HS-5 (cell line): ENCODE measurements around the gene PPP1R9B.

Source experiments
- DNase-seq: peaks from one replicate; pipeline ENCODE4 v3.0.0-alpha.2; 2012; ENCODE audit warnings: low read depth

Gene PPP1R9B

DNA sequence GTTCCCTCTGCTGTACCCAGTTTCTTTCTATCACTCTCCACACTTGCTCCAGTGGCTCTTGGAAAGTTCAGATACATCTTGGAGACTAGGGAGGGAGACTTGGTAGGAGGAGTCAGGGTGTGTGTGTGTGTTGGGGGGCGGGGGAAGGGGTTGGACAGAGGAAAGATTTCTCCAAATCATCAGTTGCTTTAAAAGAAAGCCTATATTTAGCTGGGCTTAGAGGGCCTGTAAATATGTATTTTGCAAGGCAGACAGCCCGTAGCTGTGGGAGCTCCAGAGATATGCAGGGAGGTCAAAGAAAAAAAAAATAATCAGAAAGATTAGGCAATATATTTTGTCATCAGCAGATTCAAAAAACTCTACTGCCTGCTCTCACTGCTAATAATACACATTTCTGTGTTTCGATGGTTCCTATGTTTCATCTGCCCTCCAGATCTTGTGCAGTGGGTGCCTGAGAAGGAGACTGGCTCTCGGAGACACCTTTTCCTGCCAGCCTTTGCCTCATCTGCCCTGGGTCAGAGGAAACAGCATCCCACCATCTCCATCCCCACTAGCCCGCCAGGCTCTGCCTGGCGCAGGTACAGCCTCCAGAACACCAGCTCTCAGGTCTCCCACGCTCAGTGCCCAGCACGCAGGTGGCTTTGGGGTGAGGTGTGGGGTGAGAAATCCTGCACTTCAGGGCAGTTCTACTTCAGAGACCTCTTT lies 4.8 kb upstream of the PPP1R9B start:
- DNase-seq: no peak

DNA sequence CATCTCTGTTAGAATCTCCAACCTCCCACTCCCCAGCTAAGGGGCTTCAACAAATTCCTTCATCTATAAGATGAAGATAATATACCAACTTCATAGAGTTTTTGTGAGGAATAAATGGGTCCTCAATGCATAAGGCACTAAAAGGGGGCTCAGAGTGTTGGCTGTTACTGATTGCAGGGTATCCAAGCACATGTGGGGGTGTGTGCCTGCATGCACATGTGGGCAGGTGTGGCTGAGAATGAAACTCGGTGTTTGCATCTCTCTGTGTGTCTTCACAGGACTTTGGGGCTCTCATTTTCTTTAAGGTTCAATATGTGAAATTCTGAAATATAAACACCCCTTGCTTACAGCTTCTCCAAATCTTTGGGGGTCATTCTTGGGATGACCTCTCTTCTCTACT lies 4.1 kb upstream of the PPP1R9B start:
- DNase-seq: no peak

DNA sequence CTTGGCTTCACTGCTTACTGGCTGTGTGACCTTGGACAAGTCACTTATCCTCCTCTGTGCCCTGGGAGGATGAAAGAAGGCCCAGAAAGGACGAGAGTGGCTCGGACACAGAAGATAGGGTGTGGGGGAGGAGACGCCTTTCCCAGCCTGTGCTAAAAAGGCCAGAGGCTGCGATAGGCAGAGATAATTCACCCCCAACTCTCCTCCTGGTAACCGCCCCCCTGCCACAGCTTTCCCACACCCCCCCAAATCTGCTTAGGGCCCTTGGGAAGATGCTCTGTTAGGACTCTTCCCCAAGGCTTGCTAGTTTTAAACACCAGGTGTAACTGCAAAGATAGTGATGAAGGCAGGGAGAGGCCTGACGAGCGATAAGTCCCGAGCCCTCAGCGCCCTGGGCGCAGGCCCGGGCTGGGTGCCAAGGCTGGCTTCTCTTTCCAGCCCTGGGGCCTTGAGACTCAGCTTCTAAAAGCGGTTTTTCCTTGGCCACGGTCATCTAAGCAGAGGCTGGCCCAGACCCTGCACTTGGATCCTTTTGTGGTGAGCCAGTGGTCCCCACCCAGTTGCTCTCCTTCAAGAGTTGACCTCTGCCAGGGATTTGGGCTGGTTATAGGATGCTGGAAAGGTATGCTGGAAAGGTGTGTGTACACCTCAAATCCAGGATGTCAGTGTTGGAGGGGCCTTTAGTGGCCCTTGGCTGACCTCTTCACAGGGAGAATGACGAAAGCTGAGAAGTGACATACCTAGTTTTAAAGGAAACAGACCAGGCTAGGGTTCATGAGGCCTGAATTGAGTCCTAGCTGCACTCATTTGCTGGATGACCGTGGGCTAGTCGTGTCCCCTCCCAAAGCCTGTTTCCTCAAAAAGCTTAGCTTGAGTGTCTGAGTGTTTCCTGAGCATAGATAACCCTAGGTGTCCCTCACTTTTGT lies 3.4 kb upstream of the PPP1R9B start:
- no peak for DNase-seq

DNA sequence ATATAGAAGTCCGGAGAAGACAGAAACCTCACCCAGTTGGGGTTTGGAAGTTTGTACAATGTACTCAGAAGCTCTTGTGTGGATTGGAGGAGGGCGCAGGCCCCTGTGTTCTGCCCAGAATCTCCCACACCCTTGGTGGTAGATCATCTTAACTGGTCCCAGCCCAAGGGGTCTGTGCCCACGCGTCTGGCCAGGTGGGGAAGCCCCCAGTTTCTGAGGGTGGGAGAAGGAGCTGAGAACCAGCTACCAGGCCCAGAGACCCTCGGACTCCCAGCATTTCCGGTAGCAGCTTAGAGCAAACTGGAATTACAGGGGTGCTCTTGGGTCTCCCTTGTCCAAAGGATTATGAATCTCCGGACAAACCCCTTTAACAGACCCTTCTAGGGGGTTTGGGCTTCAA lies 2.3 kb upstream of the PPP1R9B start:
- no peak for DNase-seq

DNA sequence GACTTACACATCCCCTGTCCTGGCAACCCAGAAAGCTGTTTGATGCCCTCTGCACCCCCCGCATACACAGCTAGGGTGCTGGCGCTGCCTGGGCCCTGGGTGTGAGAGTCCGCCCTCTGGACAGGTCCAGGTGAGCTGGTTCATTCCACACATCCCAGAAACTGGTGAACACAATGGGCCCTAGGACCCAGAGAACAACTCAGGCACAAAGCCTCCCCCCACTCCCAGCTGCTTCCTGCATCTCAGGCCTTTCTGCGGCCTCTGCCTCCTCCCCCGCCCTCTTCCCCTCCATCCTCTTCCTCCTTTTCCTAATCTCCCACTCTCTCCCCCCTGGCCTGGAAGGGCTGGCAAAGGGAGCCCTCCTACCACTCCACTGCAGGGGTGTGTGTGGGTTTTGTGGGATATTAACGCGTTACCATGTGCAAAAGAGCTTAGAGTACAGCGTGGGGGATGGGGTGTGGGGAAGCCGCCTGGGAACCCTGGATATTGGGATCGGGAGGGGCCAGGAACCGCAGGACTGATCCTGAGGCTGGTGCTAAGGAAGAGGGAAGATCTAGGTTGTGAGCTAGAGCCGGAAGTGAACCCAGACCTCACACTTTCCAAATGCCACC lies 1.6 kb upstream of the PPP1R9B start:
- DNase-seq: peak; percentile 78

DNA sequence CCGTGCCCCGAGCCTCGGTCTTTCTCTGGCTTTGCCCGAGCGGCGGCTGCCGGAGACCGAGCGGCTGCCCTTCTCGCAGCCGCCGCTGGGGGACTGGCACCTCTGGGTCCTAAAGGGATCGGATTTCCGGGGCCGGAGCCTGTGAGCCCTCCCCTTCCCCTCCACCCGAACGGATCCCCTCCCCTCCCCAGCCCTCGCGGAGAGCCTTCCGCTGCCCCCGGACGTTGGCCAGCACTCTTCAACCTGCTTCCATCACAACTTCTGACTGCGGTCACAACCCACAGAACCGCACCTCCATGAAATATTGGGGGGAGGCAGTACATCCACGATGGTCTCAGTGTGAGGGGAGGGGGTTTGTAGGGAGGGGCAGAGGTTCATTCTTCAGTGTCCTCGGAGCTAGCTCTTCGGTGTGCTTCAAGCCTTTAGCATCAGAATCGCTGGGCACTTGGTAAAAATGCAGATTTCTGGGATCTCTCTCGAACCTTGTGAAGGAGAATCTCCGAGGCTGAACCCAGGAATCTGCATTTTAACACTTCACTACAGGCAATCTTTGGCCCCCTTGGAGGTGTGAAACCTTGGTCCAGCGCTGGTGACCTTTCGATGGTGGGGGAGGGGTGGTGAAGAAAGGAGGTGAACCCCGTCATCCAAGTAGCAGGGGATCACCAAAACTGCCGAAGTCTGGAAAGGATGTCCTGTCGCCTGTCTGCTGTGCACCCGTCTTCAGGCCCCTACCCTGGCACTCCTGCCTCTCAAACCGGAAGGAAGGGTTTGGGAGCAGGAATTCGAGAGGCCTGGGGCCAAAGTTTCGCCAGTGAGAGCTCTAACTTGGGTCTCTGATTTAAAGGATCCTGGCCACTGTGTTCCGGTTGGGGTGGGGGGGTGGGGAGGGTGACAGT lies 812 bp upstream of the PPP1R9B start:
- peak; percentile 71 for DNase-seq

DNA sequence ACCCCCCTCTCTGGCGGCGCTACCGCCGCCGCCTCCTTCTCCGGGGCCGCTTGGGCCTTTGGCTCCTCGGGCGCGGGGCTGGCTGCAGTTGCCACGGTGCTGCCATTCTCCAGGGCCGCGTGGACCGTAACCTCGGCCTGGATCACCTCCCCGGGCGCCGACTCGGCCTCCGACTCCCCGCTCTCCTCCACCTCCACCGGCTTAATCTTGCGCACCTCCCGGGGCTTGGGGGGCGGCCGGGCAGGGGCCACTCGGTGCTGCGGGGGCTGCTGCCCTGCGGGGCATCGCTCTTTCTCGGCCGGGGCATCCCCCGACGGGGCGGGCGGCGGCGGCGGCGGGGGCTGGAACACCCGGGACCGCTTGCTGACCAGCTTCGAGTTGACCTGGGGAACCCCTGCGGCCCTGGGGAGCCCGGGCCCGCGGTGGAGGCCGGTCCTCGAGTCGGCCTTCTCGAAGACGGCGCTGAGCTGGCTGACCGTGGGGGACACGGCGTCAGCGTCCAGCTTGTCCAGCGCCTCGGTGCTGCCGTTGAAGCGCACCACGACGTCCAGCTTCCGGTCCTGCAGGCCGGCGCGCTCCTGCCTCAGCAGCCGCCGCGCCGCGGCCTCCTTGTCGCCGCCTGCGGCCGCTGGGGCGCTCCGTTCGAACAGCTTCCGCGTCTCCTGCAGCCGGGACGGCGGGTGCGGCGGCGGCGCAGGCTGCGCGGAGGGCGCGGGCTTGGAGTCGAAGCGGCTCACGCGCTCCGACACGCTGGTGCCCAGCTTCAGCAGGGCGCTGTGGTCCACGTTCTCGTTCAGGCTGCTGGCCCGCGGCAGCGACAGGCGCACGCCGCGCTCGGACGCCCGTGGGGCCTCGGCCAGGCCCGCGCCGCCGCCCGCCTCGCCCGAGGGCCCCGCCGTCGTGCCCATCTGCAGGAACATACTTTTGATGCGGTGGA lies 792 bp downstream of the PPP1R9B start:
- DNase-seq: no peak

DNA sequence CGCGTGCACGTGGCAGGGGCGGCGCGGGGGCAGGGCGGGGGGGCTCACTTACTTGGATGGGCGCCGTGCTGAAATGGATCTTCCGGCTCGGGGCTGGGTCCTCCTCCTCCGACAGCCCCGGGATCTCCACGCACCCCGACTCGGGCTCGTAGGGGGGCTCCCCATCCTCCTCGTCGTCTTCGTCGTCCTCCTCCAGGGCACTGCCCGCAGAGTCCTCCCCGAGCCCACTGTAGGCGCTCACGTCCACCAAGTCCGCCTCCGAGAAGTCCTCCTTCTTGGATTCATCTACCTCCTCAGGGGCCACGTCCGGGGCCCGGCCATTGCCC lies 1.4 kb downstream of the PPP1R9B start:
- no peak for DNase-seq

DNA sequence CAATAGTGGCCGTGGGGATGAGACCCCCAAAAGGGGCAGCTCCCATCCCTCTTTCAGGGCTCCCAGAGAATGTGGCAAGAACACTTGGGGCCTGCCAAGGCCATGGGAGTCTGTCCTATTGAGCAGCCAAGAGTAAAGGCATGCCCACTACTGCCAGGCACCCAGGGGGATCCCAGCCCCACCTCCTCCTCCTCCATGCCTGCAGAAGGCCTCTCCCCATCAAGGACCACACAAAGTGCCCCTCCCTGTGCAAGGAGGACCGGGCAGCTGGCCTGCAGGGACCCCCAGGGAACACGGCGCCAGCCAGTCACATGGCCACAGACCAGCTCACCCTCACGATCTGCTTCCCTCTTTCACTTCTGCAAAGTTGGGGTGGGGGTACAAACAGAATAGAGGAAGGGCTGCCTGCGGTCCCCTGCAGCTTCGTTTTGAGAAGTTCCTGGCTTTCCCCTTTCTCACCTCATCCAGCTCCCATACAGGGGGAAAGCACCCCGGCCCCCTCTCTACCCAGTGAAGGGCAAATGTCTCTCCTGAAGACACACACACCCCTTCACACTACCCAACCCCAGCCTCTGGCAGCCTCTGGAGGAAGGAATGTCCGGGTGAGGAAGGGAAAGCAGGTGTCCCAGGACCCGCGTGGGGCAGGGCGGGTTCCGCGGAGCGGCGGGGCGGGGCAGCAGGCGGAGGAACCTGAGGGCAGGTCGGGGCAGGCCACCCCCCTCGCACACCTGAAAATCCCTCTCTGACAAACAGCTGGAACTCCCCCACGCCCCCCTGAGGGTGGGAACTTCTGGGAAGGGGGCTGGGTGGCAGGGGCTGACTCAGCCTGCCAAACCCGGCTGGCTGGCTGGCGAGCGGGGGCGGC lies 2.0 kb downstream of the PPP1R9B start:
- DNase-seq: no peak

DNA sequence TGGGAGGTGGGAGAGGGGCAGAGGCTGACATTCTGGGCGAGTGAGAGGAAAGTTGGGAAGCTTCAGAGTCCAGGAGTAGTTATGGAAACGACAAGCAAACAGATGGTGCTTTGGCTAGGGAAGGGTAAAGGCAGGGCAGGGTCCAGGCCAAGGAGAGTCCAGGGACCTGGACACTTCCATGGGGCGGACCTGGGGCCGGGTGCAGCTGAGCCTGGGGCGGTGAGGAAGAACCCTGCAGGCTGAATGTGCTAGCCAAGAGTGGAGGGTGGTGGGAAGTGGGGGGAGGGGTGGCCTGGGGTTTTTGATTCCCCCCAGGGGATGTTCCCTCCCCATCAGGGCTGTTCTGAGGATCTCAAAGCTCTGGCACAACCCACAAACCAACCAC lies 2.6 kb downstream of the PPP1R9B start:
- no peak for DNase-seq

DNA sequence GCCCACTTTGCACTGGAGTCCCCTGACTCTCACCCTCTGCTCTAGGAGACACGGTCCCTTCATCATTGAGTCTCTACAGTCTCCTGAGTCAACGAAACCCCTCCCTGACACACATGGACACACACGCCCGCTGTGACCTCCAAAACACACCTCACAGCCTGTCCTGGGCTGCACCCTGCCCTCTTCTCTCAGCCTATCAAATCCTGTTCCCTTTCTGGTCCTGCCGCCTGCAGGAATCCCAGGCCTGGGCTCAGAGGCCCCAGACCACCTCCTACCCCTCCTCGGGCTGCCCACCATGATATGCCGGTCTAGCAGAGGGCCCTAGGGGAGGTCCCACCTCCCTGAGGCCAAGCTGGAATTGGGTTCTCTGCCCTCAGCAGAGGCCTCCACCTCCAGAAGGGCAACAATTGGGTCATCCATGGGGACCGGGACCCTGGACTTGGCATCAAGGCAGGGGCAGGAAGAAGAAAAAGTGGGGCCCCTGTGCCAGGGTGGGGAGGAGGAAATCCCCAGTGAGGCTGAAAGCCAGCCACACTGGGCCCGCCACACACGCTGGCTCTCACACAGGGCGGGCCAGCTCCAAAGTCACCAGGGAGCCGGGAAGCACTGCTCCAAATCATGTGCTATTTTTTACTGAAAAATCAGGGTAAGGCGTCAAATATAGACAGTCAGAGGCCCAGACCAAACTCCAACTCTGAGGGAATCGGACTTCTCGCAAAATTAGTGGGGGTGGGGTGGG lies 3.4 kb downstream of the PPP1R9B start:
- no peak for DNase-seq

DNA sequence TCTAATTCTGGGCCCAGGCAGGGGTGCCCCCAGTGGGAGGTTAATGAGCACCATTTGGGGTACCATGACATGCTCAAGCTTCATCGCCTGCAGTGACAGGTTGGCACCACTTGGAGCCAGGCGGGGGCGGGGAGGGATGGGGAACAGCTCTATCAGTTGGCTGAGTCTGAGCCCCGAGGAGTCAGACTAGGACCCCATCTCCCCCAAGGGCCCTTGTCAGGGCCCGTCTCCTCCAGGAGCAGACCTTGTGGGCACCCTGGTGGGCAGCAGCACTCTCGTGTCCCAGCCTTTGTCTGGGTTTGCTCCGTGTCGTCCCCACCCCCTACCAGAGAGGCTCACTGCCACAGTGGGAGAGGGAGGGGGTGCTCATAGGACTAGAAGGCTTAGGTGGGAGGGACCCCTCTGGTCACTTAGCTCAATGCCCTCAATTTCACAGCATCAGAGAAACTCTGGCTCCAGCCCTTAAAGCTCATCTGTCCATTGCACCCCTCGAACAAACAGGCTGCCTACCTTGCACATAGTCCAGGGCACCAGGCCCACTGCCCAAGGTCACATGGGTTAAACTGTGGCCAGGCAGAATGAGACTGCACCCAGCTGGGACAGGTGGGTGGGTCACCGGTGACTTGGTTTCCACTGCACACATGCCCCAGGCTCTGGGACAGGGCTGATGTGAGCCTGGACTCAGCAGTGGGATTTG lies 4.1 kb downstream of the PPP1R9B start:
- no peak for DNase-seq

DNA sequence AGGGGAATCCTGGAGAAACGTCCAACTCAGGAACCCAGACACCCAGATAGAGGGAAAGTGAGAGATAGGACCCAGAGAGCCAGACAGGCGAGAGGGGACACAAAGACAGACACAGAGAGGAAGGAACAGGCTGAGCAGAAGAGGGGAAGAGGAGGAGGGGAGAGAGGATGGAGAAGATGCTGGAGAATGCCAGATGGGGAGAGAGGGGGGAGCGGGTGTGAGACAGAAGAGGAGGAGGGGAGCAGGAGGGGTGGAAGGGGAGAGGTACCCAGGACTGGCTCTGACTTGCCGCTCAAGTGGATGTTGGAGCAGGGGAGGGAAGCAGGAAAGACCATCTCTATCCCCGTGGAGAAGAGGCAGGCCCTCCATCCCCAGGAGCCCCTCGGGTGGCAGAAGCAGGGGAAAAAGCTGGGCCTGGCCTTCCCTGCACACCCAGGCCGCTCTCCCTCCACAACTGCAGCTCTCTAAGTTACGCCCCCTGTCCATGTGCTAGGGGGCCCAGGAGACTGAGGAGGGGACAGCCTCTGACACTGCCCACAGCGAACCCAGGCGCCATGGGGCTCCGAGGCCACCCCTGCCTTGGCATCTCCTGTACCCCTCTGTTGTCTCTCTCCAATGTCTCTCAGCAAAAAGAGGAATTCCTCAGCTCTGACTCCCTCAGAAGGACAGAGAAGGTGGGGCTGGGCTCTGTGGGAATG lies 4.8 kb downstream of the PPP1R9B start:
- DNase-seq: no peak

DNA sequence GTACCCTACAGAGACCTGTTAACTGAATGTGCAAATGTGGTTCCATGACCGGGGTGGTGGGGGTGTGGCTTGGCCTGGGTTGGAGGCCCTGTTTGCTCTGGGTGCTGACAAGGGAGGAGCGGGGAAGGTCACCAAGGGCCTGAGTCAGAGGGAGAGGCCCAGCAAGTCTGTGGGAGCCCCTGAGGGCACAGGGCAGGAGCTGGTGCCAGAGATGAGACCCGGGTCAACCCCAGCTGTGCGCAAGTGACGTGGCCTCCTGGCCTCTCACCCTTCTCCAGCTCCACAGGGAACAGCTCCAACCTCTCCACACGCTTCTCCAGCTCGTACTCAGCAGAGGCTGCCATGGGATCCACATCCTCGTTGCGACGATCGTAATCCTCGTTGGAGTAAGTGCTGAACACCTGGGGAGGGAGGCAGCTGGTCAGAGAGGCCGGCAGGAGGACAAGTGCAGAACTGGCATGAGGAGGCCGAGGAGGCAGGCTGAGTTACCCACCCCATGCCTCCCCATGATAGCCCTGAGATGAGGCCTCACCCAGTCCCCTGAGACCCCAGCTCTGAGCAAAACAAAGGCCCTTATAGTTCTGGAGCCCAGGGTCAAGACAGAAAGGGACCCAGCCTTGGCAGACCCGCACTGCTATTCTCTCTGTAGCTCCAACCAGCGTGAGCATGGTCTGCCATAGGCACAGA lies 5.5 kb downstream of the PPP1R9B start:
- DNase-seq: no peak

DNA sequence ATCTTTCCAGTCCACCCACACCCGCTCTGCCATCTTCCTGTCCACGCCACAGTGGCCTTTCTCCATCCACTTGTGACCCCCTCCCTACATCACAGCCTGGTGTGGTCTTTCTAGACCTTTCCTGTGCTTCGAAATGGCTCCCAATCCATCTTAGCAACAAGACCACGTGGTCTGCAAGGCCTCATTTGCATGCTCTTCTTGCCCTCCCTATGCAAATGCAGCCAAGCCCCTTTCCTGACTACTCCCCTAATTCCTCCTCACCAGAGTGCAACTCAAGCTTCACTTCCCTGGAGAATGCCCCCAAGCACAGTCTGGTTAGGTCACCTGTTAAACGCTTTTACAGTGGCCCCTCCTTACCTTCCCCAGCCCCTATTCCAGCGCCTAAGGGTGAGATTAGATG lies 6.1 kb downstream of the PPP1R9B start:
- no peak for DNase-seq

DNA sequence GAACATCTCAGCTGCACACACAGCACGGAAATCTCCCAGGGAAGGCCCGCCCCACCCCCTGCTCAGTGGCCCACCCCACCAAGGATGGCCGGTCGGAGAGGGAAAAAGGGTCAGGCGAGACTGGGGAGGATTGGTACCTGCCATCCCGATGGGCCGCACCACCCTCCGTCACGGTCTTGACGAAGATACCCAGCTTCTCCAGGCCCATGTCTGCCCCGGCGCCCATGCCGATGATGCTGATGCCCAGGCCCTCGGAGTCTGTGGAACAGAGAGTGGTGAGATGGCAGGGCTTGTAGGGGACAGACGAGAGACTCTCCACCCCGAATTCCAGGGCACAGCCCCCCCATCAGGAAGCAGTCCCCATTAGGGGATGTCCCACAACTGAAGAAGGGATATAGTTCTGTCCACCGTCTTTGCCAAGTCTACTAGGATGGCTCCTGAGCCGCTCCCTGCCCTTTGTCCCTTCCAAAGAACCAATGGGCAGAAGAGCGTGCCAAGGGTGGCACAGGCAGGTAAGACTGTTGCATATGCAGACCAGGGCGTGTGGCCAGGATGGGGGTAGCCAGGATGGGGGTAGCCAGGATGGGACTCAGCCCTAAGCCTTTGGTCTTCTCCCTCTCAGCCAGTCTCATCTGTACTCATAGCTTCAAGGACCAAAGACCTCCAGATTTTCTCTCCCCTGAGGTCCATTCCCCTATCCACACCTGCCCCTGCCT lies 6.9 kb downstream of the PPP1R9B start:
- no peak for DNase-seq

DNA sequence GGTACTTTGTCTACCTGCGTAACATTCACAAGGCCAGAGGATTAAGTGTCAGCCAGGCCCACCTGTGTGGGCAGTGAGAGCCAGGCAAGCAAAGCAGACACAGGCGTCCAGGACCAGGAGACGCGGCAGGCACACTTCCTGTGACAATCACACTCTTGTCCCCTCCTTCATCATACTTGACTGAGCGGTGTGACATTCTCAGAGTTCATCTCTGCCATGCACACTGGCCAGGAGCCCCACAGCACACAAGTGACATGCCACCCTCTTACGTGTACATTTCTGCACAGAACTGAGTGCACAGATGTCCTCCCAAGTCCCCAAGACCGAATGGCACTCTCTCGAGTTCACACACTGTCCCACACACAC lies 8.7 kb downstream of the PPP1R9B start:
- no peak for DNase-seq
